GM23338 (cell line): ENCODE results near the gene CENPB. TPM values are rescaled to one million over a fixed set of nuclear protein-coding genes. Genes with fewer than 3 reads are reported as not detected.

Experiments
- ATAC-seq: fragments of 200-7000 bp; cut with Tn5 transposase; 3 replicates; pipeline ENCODE4 v1.9.1; 2020
- DNase-seq: peaks from one replicate; pipeline ENCODE4 v3.0.0-alpha.2; 2015; ENCODE audit warnings: low spot score
- H2AFZ ChIP-seq: fragments of 200-600 bp; sonication (generic); 2 replicates; pipeline ENCODE4 v1.8.0; 2016; ENCODE audit warnings: antibody characterized with exemption, mild to moderate bottlenecking, moderate library complexity
- H3F3A ChIP-seq: fragments of 200-600 bp; sonication (generic); replicated peaks from 2 replicates; pipeline ENCODE4 v1.8.0; 2017; ENCODE audit warnings: antibody characterized with exemption, mixed run types, low read depth
- H3K27ac ChIP-seq: fragments of 200-600 bp; sonication (generic); 2 replicates; pipeline ENCODE4 v1.6.1; 2016; ENCODE audit warnings: low read depth
- H3K27me3 ChIP-seq: fragments of 200-600 bp; sonication (generic); 2 replicates; pipeline ENCODE4 v1.8.0; 2016; ENCODE audit warnings: mild to moderate bottlenecking, mixed run types, moderate library complexity; ENCODE audit not compliant: insufficient read depth
- H3K36me3 ChIP-seq: fragments of 200-600 bp; sonication (generic); 2 replicates; pipeline ENCODE4 v1.8.0; 2016; ENCODE audit warnings: mild to moderate bottlenecking; ENCODE audit not compliant: insufficient read depth
- H3K4me1 ChIP-seq: fragments of 200-600 bp; sonication (generic); 2 replicates; pipeline ENCODE4 v1.8.0; 2016; ENCODE audit warnings: mild to moderate bottlenecking, moderate library complexity; ENCODE audit not compliant: insufficient read depth
- H3K4me2 ChIP-seq: fragments of 200-600 bp; sonication (generic); 2 replicates; pipeline ENCODE4 v1.7.1; 2017; ENCODE audit warnings: mixed run types
- H3K4me3 ChIP-seq: fragments of 200-600 bp; sonication (generic); 2 replicates; pipeline ENCODE4 v1.6.1; 2016; ENCODE audit warnings: mixed run types
- H3K79me2 ChIP-seq: fragments of 200-600 bp; sonication (generic); replicated peaks from 2 replicates; pipeline ENCODE4 v1.8.0; 2017; ENCODE audit warnings: mild to moderate bottlenecking; ENCODE audit not compliant: insufficient read depth
- H3K9me2 ChIP-seq: fragments of 200-600 bp; sonication (generic); 2 replicates; pipeline ENCODE4 v1.8.0; 2017; ENCODE audit not compliant: insufficient read depth
- H4K20me1 ChIP-seq: fragments of 200-600 bp; sonication (generic); replicated peaks from 2 replicates; pipeline ENCODE4 v1.8.0; 2017; ENCODE audit warnings: mild to moderate bottlenecking; ENCODE audit not compliant: insufficient read depth
- H3K27ac Mint-ChIP-seq: 2 replicates; pipeline ENCODE4 v1.8.0; 2020; ENCODE audit warnings: inconsistent platforms, mild to moderate bottlenecking, moderate library complexity, mixed read lengths
- H3K27me3 Mint-ChIP-seq: 3 replicates; pipeline ENCODE4 v1.8.0; 2022; ENCODE audit warnings: low read depth, mild to moderate bottlenecking, moderate library complexity, mixed read lengths, inconsistent platforms; ENCODE audit not compliant: insufficient read depth, poor library complexity
- H3K36me3 Mint-ChIP-seq: 3 replicates; pipeline ENCODE4 v1.8.0; 2021; ENCODE audit warnings: low read depth, mild to moderate bottlenecking, inconsistent platforms, moderate library complexity, mixed read lengths
- H3K4me1 Mint-ChIP-seq: 3 replicates; pipeline ENCODE4 v1.8.0; 2020; ENCODE audit warnings: mild to moderate bottlenecking, inconsistent platforms, mixed read lengths
- H3K4me3 Mint-ChIP-seq: 3 replicates; pipeline ENCODE4 v1.8.0; 2021; ENCODE audit warnings: moderate library complexity, mild to moderate bottlenecking, inconsistent platforms, mixed read lengths
- H3K9me3 Mint-ChIP-seq: 3 replicates; pipeline ENCODE4 v1.8.0; 2020; ENCODE audit warnings: moderate library complexity, mild to moderate bottlenecking, inconsistent platforms, mixed read lengths
- CREB1 ChIP-seq: fragments of 250-450 bp; sonication (Bioruptor Pico); IDR thresholded peaks from 2 replicates; pipeline ENCODE4 v1.5.0; 2020; ENCODE audit warnings: low read depth, mild to moderate bottlenecking, moderate library complexity
- CTCF ChIP-seq, 2 experiments: fragments of 200-600 bp in 1 of 2; sonication (generic) in 1 of 2; conservative IDR thresholded peaks; 2 replicates each; pipeline versions ENCODE4 v1.5.1 to v1.6.1; 2016 to 2017; ENCODE audit warnings: antibody characterized with exemption in 2 of 2, low read depth in 2 of 2, mild to moderate bottlenecking in 2 of 2, moderate library complexity in 1 of 2
- REST ChIP-seq: IDR thresholded peaks from one replicate; pipeline ENCODE4 v1.6.1; 2018; ENCODE audit warnings: antibody characterized with exemption; ENCODE audit not compliant: unreplicated experiment
- polyA plus RNA-seq: library from polyadenylated mRNA; unstranded; fragments of >200 nt; fragmentation: Nextera tagmentation; extraction: Ambion mirVana; gene quantifications from 2 replicates; pipeline ENCODE4 v1.2.1, GENCODE V29; 2016
- total RNA-seq: library from RNA; depleted of rRNA; stranded (reverse); fragments of >200 nt; shearing (Covaris generic); gene quantifications from 2 replicates; pipeline ENCODE4 v1.2.3, GENCODE V29; 2014

CENPB gene
- total and polyA plus RNA-seq, 2 experiments from 2014 or later: 10.8 to 52.1 TPM

GRCh38 chr20:3768342-3769130, 18.0 kb downstream of the CENPB start:
- peak overlapping the region; percentile 81 for H3K27ac Mint-ChIP-seq

More at GRCh38 chr20:3768342-3769130, 18.0 kb downstream of the CENPB start:
- peak overlapping the region; percentile 95 for H3K4me3 ChIP-seq
- H3K4me2 ChIP-seq: peak overlapping the region; percentile 84
- DNase-seq (peak; percentile 89), ATAC-seq (peak; percentile 74)
- H3F3A ChIP-seq: 0 out of 2 replicates have a peak, but pooled peaks cover 4% of the 10 kb centered on the region
- H3K27me3 ChIP-seq: no peaks in the 10 kb centered on the region
- H3K36me3 ChIP-seq: no peaks in the 10 kb centered on the region
- Mint-ChIP-seq H3K36me3 (no peaks in the 10 kb centered on the region; the same call in 2 of the 3 replicates), H3K4me1 (peaks cover 16% of the 10 kb centered on the region), H3K9me3 (no peaks in the 10 kb centered on the region), H3K4me3 (peak overlapping the region; percentile 92), H3K27me3 (peaks cover 12% of the 10 kb centered on the region)
- peaks cover 18% of the 10 kb centered on the region; the same call in 1 of the 2 replicates for H3K79me2 ChIP-seq
- TF ChIP-seq REST: no peak
- peak; percentile 33 for TF ChIP-seq CREB1 (CRISPR knock-in tag)
- TF ChIP-seq CTCF (conservative IDR thresholded peaks at IDR 0.05; ENCODE audit: low read depth in 2 of 2): peak; percentile 59 to 71
- H2AFZ ChIP-seq: peak overlapping the region; percentile 94
- H3K4me1 ChIP-seq: peaks cover 13% of the 10 kb centered on the region
- H4K20me1 ChIP-seq: no peaks in the 10 kb centered on the region; the same call in 1 of the 2 replicates
- no peak overlapping the region for H3K27ac ChIP-seq
- no peaks in the 10 kb centered on the region for H3K9me2 ChIP-seq
